ENCODE results near the gene LIN7A. TPM values are rescaled to one million over a fixed set of nuclear protein-coding genes. Genes with fewer than 3 reads are reported as not detected.

Gene LIN7A
- total and polyA plus RNA-seq, 2 of the 8 experiments (the other 6 are each of a cell fraction or from before 2014, with no cell fraction given): 5.8 to 22.0 TPM

DNA sequence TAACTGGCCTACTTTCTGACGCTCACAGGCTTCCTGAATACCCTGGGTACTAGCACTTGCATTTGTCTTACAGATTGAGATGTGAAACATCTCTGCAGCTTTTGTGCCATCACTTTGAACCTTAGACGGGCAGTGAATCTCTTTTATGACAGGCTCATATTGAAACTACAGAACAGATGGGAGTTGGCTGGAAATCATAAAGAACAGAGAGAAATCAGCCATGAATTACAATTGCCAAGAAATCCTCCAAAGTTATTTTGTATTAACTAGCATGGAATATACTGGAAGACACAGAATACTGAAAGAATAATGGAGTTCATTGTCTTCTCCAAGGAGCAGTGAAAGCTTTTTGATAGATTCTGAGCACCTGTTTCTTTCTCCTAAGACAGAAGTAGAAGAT is 188.3 kb downstream of the LIN7A start:
- Histone ChIP-seq H3K23me2 (ENCODE audit: low read depth, low read length) (no peaks in the 10 kb centered on the region), H2BK15ac (ENCODE audit: low read length) (no peak overlapping the region), H2BK12ac (ENCODE audit: low read depth, low read length) (no peak overlapping the region), H4K91ac (replicated peaks; ENCODE audit: insufficient read length, low read length) (no peak overlapping the region), H3K4me2 (ENCODE audit: insufficient read depth in 1 of 2, low read depth in 2 of 2, low read length in 2 of 2) (no peak overlapping the region), H2BK5ac (ENCODE audit: low read depth, low read length) (no peak overlapping the region), H3K9ac (replicated peaks in 1 of 4; ENCODE audit: extremely low read depth in 1 of 4, low read depth in 3 of 4, low read length in 3 of 4) (no peak overlapping the region), H2BK20ac (ENCODE audit: low read length) (no peak overlapping the region), H3K36me3 (ENCODE audit: control insufficient read depth in 2 of 4, insufficient read depth in 4 of 4, low read length in 3 of 4) (no peaks in the 10 kb centered on the region), H3K4ac (replicated peaks; ENCODE audit: insufficient read length, low read depth, low read length) (no peak overlapping the region), H3K14ac (ENCODE audit: insufficient read length) (no peak overlapping the region), H3K79me2 (ENCODE audit: control insufficient read depth in 1 of 2, insufficient read depth in 2 of 2, low read length in 2 of 2) (no peaks in the 10 kb centered on the region), H4K8ac (ENCODE audit: extremely low read depth, insufficient read depth, low read length) (no peak overlapping the region), H4K20me1 (replicated peaks in 1 of 2; ENCODE audit: control insufficient read depth in 1 of 2, insufficient read depth in 2 of 2, low read length in 2 of 2) (no peaks in the 10 kb centered on the region), H4K5ac (ENCODE audit: insufficient read length, low read depth, low read length) (no peak overlapping the region), H3K4me1 (replicated peaks in 1 of 4; ENCODE audit: control insufficient read depth in 3 of 4, insufficient read depth in 4 of 4, low read length in 3 of 4) (no peaks in the 10 kb centered on the region), H3K4me3 (ENCODE audit: extremely low read depth in 1 of 4, insufficient read depth in 2 of 4, low read depth in 3 of 4, low read length in 4 of 4) (no peak overlapping the region), H3K27ac (ENCODE audit: low read depth, low read length) (no peak overlapping the region), H3K56ac (replicated peaks; ENCODE audit: insufficient read length, low read depth, low read length) (no peak overlapping the region), H3K27me3 (replicated peaks in 1 of 4; ENCODE audit: control insufficient read depth in 3 of 4, extremely low read depth in 1 of 4, insufficient read depth in 3 of 4, low read length in 3 of 4) (no peaks in the 10 kb centered on the region), H2AFZ (ENCODE audit: low read length) (no peak overlapping the region), H3K79me1 (ENCODE audit: low read depth, low read length) (0 out of 2 replicates have a peak, but pooled peaks cover 2% of the 10 kb centered on the region), H2BK120ac (replicated peaks; ENCODE audit: low read depth, low read length) (no peak overlapping the region), H2AK5ac (ENCODE audit: low read depth, low read length) (no peak overlapping the region), H3K23ac (ENCODE audit: insufficient read length) (no peak overlapping the region), H3K9me3 (ENCODE audit: insufficient read depth in 2 of 2, low read depth in 1 of 2, low read length in 1 of 2) (no peaks in the 10 kb centered on the region), H3K18ac (ENCODE audit: extremely low read depth, low read length) (no peak overlapping the region)
- TF ChIP-seq KDM1A (IDR thresholded peaks at IDR 0.05; ENCODE audit: borderline replicate concordance, low read length) (no peak), FOSL1 (IDR thresholded peaks at IDR 0.05; ENCODE audit: insufficient read depth, low read depth, low read length) (no peak), JUND (IDR thresholded peaks at IDR 0.05; ENCODE audit: low read length) (no peak), EP300 (IDR thresholded peaks at IDR 0.05; ENCODE audit: borderline replicate concordance in 1 of 2, low read depth in 2 of 2, low read length in 2 of 2) (no peak), CHD2 (IDR thresholded peaks at IDR 0.05; ENCODE audit: low read length) (no peak), NRF1 (IDR thresholded peaks at IDR 0.05; ENCODE audit: low read depth, low read length) (no peak), SP4 (IDR thresholded peaks at IDR 0.05; ENCODE audit: low read length) (no peak), SP1 (IDR thresholded peaks at IDR 0.05; ENCODE audit: low read depth, low read length) (no peak), NANOG (IDR thresholded peaks at IDR 0.05; ENCODE audit: insufficient read depth, low read depth, low read length, poor library complexity, severe bottlenecking) (no peak), RXRA (IDR thresholded peaks at IDR 0.05; ENCODE audit: insufficient read depth, low read depth, low read length) (no peak), TCF12 (IDR thresholded peaks at IDR 0.05; ENCODE audit: low read depth, low read length) (no peak)
- TF ChIP-seq, protein P1, sequence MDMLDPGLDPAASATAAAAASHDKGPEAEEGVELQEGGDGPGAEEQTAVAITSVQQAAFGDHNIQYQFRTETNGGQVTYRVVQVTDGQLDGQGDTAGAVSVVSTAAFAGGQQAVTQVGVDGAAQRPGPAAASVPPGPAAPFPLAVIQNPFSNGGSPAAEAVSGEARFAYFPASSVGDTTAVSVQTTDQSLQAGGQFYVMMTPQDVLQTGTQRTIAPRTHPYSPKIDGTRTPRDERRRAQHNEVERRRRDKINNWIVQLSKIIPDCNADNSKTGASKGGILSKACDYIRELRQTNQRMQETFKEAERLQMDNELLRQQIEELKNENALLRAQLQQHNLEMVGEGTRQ (IDR thresholded peaks at IDR 0.05; ENCODE audit: low read length): no peak
- 84% methylated on average over 2 of the region's 2 CpGs; no CpG with 5 or more reads in 1 of the 2 experiments for WGBS, 2 experiments (ENCODE audit: extremely low coverage in 1 of 2, insufficient coverage in 1 of 2, insufficient read length in 1 of 2, insufficient replicate concordance in 2 of 2, low coverage in 1 of 2, low lambda C conversion rate in 2 of 2, missing lambda C conversion rate in 1 of 2)
- FAIRE-seq (no peak), DNase-seq (ENCODE audit: low read depth in 1 of 2, low spot score in 2 of 2) (no peak)
- CTCF ChIA-PET (ENCODE audit: partially characterized antibody): interaction anchor here (1.0 to 1.6 kb wide), 3 partner anchors 12 to 39 kb away, joined by 3 to 5 read pairs (median 3); no protein-coding TSS in a partner anchor
- POLR2A ChIA-PET (ENCODE audit: partially characterized antibody): no interaction called here
